Stimulated activated effector memory CD8-positive, alpha-beta T cell treated with anti-CD3 and anti-CD28 coated beads, Interleukin-12 subunit alpha, Interleukin-12 subunit beta, amount 100 ng/mL, for 72 hours (primary cell): Measurements from ENCODE around the gene BACH1.
"Not testable (repeated sequence)": the region's sequence is repeated elsewhere in the genome, so short reads cannot be mapped to it uniquely, and the experiment has no call there.

Source experiments
- ATAC-seq: fragments of 150-1000 bp; cut with Tn5 transposase; 2 replicates; pipeline ENCODE4 v1.10.0; 2021
- DNase-seq, 2 donors: peaks; one replicate each; pipeline ENCODE4 v3.0.0; 2021 to 2022; ENCODE audit warnings: low spot score in 2 of 2
- H3K27ac Mint-ChIP-seq: one replicate; pipeline ENCODE4 v1.8.0; 2022; ENCODE audit warnings: mild to moderate bottlenecking, mixed read lengths
- H3K36me3 Mint-ChIP-seq: one replicate; pipeline ENCODE4 v1.8.0; 2022; ENCODE audit warnings: mild to moderate bottlenecking, mixed read lengths
- H3K4me1 Mint-ChIP-seq: one replicate; pipeline ENCODE4 v1.8.0; 2022; ENCODE audit warnings: mixed read lengths
- H3K4me3 Mint-ChIP-seq: one replicate; pipeline ENCODE4 v1.8.0; 2022; ENCODE audit warnings: mild to moderate bottlenecking, mixed read lengths
- H3K9me3 Mint-ChIP-seq: one replicate; pipeline ENCODE4 v1.8.0; 2022; ENCODE audit warnings: mixed read lengths

The BACH1 gene

DNA sequence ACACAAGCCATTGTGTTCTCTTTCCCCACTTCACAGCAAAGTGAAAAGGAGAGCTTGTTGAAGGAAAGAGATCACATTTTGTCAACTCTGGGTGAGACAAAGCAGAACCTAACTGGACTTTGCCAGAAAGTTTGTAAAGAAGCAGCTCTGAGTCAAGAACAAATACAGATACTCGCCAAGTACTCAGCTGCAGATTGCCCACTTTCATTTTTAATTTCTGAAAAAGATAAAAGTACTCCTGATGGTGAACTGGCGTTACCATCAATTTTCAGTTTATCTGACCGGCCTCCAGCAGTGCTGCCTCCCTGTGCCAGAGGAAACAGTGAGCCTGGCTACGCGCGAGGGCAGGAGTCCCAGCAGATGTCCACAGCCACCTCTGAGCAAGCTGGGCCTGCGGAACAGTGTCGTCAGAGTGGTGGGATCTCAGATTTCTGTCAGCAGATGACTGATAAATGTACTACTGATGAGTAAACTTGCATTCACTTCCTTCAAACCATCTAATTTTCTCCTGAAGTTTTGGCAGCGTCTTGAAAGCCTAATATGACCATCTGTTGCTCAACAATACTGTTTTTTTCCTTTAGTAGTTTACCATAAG, 43.7 kb downstream of the BACH1 start:
- DNase-seq (peak; percentile 38 to 80), ATAC-seq (peak; percentile 100)
- Mint-ChIP-seq H3K4me3 (peak overlapping the region; percentile 61), H3K27ac (peak overlapping the region; percentile 88), H3K4me1 (peaks cover 36% of the 10 kb centered on the region), H3K9me3 (no peaks in the 10 kb centered on the region), H3K36me3 (peaks cover 68% of the 10 kb centered on the region)

DNA sequence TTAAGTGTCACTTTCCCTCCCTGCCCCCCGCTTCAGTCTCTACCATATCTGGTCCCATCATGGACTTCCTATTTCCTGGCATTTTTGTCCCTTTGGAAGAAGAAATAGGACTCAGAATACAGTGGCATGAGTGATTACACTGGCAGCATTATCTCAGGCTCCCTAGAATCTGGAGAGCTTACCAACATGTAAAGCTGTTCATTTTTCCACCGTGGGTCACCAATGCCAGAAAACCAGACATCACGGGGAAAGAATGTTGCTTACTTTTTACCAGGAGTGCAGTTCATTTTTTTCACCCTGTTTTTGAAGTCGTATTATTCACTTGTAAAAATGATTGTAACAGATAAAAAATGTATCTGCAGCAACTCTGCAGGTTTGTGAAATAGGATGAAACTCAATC, 44.8 kb downstream of the BACH1 start:
- H3K4me1 Mint-ChIP-seq = peaks cover 46% of the 10 kb centered on the region
- no peak overlapping the region for H3K27ac Mint-ChIP-seq
- no peak overlapping the region for H3K4me3 Mint-ChIP-seq
- no peaks in the 10 kb centered on the region for H3K9me3 Mint-ChIP-seq
- no peak for ATAC-seq
- H3K36me3 Mint-ChIP-seq = peaks cover 67% of the 10 kb centered on the region
- DNase-seq = no peak

DNA sequence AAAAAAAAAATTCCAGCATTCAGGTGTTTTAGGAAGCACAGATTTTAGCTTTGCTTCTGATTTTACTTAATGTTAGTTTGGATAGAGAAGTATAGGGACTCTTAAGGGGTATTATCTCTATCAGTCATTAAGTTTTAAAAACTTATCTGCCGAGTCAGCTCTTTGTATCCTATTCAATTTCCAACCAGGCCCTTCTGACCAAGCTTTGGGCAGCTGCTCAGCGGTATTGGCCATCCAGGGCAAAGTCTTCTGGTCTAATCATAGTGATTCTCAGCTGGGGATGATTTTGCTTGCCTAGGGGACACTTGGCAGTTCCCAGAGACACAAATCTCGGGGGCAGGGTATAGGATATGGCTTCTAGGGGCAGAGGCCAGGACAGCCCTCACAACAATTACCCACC, 47.6 kb downstream of the BACH1 start:
- DNase-seq (no peak), ATAC-seq (no peak)
- Mint-ChIP-seq H3K4me1 (peaks cover 47% of the 10 kb centered on the region), H3K27ac (no peak overlapping the region), H3K36me3 (peaks cover 46% of the 10 kb centered on the region), H3K4me3 (no peak overlapping the region), H3K9me3 (no peaks in the 10 kb centered on the region)

DNA sequence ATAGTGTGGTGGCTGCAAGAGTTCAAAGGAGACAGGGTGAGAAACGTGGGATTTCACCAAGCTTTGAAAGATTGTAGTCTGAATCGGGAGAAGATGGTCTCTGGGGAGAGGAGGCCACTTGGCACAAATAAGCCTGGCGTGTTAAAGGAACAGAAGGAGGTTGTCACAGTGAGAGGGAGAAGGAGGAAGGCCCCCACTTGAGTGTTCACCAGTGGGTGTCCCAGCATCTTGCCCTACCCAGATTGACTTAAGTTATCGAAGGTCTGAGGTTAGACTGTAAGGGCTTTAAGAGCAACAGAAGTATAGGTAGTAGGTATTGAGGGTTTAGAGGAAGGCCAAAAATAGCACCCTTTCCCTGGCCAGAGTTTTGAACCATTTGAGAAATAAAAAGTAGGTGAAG, 48.0 kb downstream of the BACH1 start:
- Mint-ChIP-seq H3K27ac (peak overlapping the region; percentile 2), H3K4me3 (no peak overlapping the region), H3K36me3 (peaks cover 44% of the 10 kb centered on the region), H3K9me3 (no peaks in the 10 kb centered on the region), H3K4me1 (peaks cover 45% of the 10 kb centered on the region)
- DNase-seq (no peak), ATAC-seq (no peak)

DNA sequence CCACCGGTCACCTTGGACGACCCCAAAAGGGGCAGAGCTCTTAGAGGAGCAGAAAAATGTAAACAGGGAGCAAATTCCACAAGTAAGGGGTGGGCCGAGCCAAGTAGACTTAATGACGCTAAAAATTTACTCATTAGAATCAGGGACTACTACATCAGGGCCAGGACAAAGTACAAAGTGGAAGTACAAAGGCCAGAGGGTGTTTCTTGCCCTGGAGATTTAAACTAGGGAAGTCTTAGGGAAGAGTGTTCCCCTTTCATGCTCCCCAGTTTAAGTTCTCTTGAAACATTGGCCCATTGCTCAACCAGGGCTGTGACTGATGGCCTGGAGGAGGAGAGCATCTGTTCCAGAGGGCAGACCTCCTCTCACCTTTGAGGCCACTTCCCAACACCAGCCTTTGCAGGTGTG, 48.6 kb downstream of the BACH1 start:
- H3K27ac Mint-ChIP-seq = peak overlapping the region; percentile 2
- H3K4me1 Mint-ChIP-seq = peaks cover 40% of the 10 kb centered on the region
- peaks cover 39% of the 10 kb centered on the region for H3K36me3 Mint-ChIP-seq
- H3K4me3 Mint-ChIP-seq = no peak overlapping the region
- ATAC-seq = no peak
- H3K9me3 Mint-ChIP-seq = no peaks in the 10 kb centered on the region
- DNase-seq = no peak

DNA sequence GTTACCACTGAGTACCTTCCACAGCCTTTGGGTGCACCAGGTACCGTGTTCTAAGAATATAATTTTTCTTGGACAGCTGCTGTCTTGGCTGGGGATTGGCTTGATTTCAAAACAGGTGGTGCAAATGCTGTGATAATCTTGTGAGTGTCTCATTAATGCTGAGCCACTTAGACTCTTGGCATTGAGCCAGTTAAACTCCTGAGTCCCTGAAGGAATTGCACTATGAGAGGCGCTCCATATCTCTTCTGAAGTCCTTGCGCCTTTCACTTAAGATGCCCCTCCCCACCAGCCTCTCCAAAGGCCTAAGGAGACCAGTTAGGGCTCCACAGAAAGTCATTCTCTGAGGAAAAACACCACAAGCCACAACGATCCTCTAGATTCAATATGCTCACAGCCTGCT, 51.0 kb downstream of the BACH1 start:
- no peak overlapping the region for H3K27ac Mint-ChIP-seq
- peaks cover 8% of the 10 kb centered on the region for H3K9me3 Mint-ChIP-seq
- H3K36me3 Mint-ChIP-seq = peaks cover 24% of the 10 kb centered on the region
- DNase-seq (no peak), ATAC-seq (no peak)
- H3K4me3 Mint-ChIP-seq = no peak overlapping the region
- H3K4me1 Mint-ChIP-seq = peaks cover 22% of the 10 kb centered on the region

DNA sequence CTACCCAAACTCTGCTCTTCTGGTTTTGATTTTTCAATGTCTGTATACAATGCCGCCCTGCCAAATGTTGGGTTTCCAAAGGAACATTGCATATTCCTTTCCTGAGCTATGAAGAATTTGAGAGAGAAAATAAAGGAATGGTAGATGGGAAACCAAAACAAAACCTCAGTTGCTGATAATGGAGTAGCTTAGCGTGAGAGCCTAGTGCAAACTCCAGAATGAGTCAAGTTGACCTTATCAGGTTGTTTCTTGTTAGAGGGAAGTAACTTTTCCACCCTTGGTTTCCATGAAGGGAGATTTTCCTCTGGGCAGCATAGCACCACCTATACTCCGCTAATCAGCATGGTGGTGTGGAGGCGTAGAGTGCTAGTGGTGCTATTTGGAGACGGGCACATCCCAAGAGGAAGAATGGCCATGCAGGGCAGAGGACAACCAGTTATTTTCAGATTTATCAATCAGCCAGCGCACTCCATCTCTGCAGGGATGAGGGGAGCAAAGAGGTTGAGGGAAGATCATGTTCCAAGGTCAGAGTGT, 51.6 kb downstream of the BACH1 start:
- ATAC-seq = no peak

DNA sequence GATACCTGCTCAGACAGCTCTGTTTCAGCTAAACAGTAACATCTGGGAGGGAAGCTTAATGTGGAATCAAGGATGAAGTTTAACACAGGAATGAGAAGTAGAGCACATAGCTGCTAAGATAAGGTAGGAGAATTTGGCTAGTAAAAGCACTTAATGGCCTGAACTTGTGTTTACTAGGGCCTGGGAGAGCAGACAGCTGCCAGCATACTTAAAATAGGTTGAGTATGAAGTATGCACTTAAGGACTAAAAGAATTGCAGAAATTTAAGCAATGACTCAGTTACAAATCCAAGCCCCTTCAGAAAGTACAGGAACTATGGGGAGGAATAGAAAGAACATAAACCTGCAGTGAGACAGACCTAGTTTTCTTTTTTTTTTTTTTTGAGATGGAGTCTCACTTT, 53.0 kb downstream of the BACH1 start:
- H3K36me3 Mint-ChIP-seq = peaks cover 18% of the 10 kb centered on the region
- no peak overlapping the region for H3K4me3 Mint-ChIP-seq
- DNase-seq = no peak
- peaks cover 18% of the 10 kb centered on the region for H3K4me1 Mint-ChIP-seq
- no peak overlapping the region for H3K27ac Mint-ChIP-seq
- ATAC-seq = no peak
- peaks cover 9% of the 10 kb centered on the region for H3K9me3 Mint-ChIP-seq

More for the DNA sequence above, 51.6 kb downstream of the BACH1 start:
- H3K4me1 Mint-ChIP-seq = peaks cover 22% of the 10 kb centered on the region
- H3K9me3 Mint-ChIP-seq = peaks cover 9% of the 10 kb centered on the region
- peaks cover 24% of the 10 kb centered on the region for H3K36me3 Mint-ChIP-seq
- H3K4me3 Mint-ChIP-seq = no peak overlapping the region
- H3K27ac Mint-ChIP-seq = peak overlapping the region; percentile 8
- no peak for DNase-seq

DNA sequence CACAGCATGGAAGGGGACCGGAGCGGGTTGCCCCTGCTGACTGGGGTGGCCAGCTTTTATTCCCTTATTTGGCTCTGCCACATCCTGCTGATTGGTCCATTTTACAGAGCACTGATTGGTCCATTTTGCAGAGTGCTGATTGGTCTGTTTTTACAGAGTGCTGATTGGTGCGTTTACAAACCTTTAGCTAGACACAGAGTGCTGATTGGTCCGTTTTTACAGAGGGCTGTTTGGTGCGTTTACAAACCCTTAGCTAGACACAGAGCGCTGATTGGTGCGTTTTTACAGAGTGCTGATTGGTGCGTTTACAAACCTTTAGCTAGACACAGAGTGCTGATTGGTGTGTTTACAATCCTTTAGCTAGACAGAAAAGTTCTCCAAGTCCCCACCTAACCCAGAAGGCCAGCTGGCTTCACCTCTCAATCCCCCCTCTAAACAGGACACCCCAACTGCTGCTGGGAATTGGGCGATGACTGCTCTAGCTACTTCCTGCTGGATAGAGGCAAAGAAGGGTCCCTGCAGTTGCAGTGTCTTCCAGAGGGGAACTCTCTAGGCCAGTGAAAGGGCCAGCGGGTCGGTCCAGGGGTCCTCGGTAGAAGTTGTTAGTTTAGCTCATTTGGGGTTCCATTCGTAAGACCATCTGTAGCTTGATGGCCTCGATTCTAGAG, 56.5 kb downstream of the BACH1 start:
- DNase-seq = peak in 1 of 2 donors; percentile 34
- H3K4me1 Mint-ChIP-seq, H3K9me3 Mint-ChIP-seq, H3K4me3 Mint-ChIP-seq, H3K36me3 Mint-ChIP-seq, ATAC-seq, H3K27ac Mint-ChIP-seq: not testable (repeated sequence)

DNA sequence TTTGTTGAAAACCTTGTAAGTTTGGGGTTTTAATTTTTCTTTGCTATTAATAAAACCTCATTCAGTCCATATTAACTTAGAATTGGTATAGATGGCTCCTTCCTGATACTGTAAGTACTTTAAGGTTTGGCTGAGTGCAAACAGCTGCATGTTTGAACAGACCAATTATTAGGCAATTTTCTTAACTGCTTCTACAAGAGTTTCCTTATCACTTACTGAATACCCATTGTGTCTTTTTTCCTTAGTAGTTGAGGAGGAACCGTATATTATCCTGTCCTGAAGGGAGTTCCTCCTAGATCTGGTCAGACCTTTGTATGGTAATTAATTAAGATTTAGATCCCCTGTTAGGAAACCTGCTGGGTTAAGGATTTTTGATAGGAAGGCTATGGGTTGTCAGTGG, 57.6 kb downstream of the BACH1 start:
- H3K27ac Mint-ChIP-seq, H3K9me3 Mint-ChIP-seq, H3K36me3 Mint-ChIP-seq, ATAC-seq, DNase-seq, H3K4me3 Mint-ChIP-seq, H3K4me1 Mint-ChIP-seq: not testable (repeated sequence)

DNA sequence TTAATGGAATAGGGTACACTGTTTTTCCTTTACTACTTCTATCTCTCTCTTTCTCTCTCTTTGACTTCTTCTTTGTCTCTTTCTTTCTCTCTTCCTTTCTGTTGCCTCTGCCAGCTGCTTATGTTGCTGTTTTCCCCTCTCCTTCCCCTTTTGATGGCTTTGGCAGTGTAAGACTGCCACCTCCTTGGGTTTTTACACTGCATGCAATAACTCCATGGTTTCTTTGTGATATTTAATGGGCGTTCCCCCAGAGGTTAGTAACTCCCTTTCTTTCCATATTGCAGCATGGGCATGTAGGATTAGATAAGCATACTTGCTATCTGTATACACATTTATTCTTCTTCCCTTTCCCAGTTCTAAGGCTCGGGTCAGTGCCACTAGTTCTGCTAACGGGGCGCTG, 58.1 kb downstream of the BACH1 start:
- H3K36me3 Mint-ChIP-seq, ATAC-seq, DNase-seq, H3K4me3 Mint-ChIP-seq, H3K27ac Mint-ChIP-seq, H3K4me1 Mint-ChIP-seq, H3K9me3 Mint-ChIP-seq: not testable (repeated sequence)

DNA sequence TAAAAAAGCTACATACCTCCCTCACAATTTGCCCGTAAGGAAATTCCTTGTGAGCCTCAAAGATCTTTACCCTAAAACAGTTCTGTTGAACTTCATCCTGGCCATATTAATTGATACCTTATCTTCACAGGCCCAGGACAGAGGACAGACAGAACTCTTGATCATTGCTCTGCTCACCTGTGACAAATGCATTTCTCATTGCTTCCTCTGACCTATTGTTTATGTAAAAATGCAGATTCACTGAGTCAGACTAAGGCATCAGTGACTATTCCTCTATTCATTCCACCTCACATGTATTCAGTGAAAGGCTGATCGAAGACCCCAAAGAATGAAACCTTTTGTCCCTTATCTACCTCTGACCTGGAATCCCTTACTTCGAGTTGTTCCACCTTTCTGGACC, 61.0 kb downstream of the BACH1 start:
- DNase-seq = no peak
- Mint-ChIP-seq H3K4me3 (no peak overlapping the region), H3K27ac (no peak overlapping the region), H3K36me3 (no peaks in the 10 kb centered on the region), H3K9me3 (peaks cover 1% of the 10 kb centered on the region), H3K4me1 (peaks cover 5% of the 10 kb centered on the region)
- ATAC-seq = peak; percentile 44

DNA sequence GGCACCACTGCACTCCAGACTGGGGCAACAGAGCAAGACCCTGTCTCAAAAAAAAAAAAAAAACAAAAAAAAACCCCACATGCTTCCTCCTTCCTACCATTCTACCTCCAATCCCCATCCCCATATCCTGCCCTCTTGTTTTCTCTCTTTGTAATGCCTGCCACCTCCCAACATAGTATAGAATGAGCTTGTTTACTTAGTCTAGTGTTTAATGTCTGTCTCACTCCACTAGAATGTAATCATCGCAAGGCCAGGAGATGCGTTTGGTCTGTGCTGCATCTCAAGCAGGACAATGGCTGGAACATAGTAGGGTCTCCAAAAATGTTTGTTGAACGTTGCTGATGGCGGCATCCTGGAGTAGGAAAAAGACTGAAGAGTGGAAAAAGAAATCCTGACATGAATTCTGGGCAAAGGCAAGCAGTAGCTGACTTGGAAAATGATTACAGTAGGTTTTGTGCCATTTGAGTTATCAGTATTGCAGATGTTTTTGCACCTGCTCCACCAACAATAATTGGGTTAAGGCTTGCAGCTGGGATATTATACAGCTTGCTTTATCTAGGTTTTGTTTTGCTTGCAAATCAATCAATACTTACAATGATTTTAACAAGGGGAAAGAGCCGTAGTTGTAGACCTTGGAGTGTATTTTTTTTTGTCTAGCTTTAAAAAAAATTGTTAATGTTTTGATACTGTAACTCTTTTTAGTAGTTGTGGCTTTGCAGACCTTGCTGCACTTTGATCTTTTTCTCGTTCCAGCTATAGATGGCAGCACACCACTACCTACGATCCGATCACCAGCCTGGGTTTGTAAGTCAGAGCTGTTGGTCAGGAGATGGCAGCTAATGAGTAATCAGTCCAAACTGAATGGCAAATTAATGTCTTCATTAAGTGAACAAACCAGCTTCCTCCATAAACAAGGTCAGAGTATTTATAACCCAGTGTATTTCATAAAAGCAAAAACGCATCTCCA, 62.4 kb downstream of the BACH1 start:
- H3K4me3 Mint-ChIP-seq = no peak overlapping the region
- peaks cover 5% of the 10 kb centered on the region for H3K4me1 Mint-ChIP-seq
- no peak for ATAC-seq
- no peaks in the 10 kb centered on the region for H3K36me3 Mint-ChIP-seq
- no peak overlapping the region for H3K27ac Mint-ChIP-seq
- DNase-seq = no peak
- H3K9me3 Mint-ChIP-seq = no peaks in the 10 kb centered on the region

DNA sequence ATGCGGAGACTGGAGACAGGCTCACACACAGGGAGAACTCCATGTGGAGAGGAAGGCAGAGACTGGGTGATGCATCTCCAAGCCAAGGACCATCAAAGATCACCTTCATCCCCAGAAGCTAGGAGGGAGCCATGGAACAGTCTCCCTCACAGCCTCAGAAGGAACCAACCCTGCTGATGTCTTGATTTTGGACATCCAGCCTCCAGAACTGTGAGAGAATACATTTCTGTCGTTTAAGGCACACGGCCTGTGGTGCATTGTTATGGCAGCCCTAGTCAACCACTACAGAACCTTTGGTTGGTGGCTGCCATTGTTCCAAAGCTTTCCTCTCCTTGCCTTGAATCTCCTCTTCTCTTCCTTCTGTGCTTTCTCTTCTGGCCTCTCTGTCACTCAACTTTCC, 64.0 kb downstream of the BACH1 start:
- peaks cover 4% of the 10 kb centered on the region for H3K4me1 Mint-ChIP-seq
- no peaks in the 10 kb centered on the region for H3K9me3 Mint-ChIP-seq
- no peak overlapping the region for H3K27ac Mint-ChIP-seq
- H3K4me3 Mint-ChIP-seq = no peak overlapping the region
- no peaks in the 10 kb centered on the region for H3K36me3 Mint-ChIP-seq
- ATAC-seq = no peak
- DNase-seq = peak in 1 of 2 donors; percentile 15

DNA sequence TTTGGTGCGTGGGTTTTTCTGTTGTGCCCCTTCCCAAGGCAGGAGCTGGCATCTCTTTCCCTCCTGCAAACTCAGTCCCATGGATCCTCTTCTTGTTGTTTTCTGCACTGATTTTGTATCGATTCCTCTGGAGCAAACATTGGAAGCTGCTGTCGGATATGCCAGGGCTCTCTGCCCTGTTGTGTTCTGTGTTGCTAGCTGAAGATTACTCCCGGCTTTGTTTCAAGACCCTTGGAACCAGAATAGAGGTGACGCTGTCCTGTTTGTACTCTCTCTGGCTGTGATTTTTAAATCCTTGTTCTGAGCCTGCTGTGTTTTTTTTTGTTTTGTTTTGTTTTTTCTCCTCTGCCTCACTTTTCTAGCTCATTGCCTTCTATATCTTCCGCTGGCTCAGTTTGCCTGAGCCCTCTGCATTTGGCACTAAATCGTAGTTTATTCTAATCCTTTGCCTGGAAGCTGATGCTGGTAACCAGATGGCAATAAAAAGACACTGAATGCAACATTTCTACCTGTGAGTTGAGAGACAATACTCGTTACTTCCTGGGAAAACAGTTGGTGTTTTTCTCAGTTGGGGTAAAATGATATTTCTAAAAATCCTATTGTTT, 67.0 kb downstream of the BACH1 start:
- no peaks in the 10 kb centered on the region for H3K4me1 Mint-ChIP-seq
- no peaks in the 10 kb centered on the region for H3K36me3 Mint-ChIP-seq
- DNase-seq = peak in 1 of 2 donors; percentile 33

More for the DNA sequence above, 67.0 kb downstream of the BACH1 start:
- Mint-ChIP-seq H3K9me3 (no peaks in the 10 kb centered on the region), H3K27ac (no peak overlapping the region), H3K4me3 (no peak overlapping the region)
- ATAC-seq = no peak
